ENCODE measurements around the gene PLP2. TPM values are rescaled to one million over a fixed set of nuclear protein-coding genes. Genes with fewer than 3 reads are reported as not detected.

Gene PLP2
- total RNA-seq, 1 donor from 2014 or later, result 67.0 TPM

Other genes starting within 250 kb of the PLP2 start
- gene OTUD5, start 214.3 kb upstream of the PLP2 start, total RNA-seq, result 19.8 TPM
- gene KCND1, start 200.1 kb upstream of the PLP2 start, total RNA-seq, result 0.68 TPM
- 20.1 TPM for gene GRIPAP1, start 169.6 kb upstream of the PLP2 start, total RNA-seq
- gene TFE3, start 128.5 kb upstream of the PLP2 start, total RNA-seq, result 24.8 TPM
- 1.4 TPM for gene CCDC120, start 112.9 kb upstream of the PLP2 start, total RNA-seq
- 7.1 TPM for gene PRAF2, start 97.9 kb upstream of the PLP2 start, total RNA-seq
- 67.1 TPM for gene WDR45, start 92.0 kb upstream of the PLP2 start, total RNA-seq
- gene GPKOW, start 48.2 kb upstream of the PLP2 start, total RNA-seq, result 19.0 TPM
- gene MAGIX, start 9.1 kb upstream of the PLP2 start, total RNA-seq, result 4.3 TPM
- 15.1 TPM for gene PRICKLE3, start 14.5 kb downstream of the PLP2 start, total RNA-seq
- 1.8 TPM for gene SYP, start 28.3 kb downstream of the PLP2 start, total RNA-seq
- not detected for gene CACNA1F, start 61.4 kb downstream of the PLP2 start, total RNA-seq
- gene CCDC22, start 63.6 kb downstream of the PLP2 start, total RNA-seq, result 10.8 TPM
- not detected for gene FOXP3, start 92.8 kb downstream of the PLP2 start, total RNA-seq
- 19.5 TPM for gene PPP1R3F, start 97.9 kb downstream of the PLP2 start, total RNA-seq
- gene GAGE10, start 131.7 kb downstream of the PLP2 start, total RNA-seq, result not detected
- gene GAGE12J, start 150.1 kb downstream of the PLP2 start, total RNA-seq, result not detected
- not detected for gene GAGE13, start 159.7 kb downstream of the PLP2 start, total RNA-seq